Measurements from ENCODE around the gene ATXN7L1.
A peak's percentile ranks its signal among the peaks of the same experiment; 100 is the strongest.

The ATXN7L1 gene

DNA sequence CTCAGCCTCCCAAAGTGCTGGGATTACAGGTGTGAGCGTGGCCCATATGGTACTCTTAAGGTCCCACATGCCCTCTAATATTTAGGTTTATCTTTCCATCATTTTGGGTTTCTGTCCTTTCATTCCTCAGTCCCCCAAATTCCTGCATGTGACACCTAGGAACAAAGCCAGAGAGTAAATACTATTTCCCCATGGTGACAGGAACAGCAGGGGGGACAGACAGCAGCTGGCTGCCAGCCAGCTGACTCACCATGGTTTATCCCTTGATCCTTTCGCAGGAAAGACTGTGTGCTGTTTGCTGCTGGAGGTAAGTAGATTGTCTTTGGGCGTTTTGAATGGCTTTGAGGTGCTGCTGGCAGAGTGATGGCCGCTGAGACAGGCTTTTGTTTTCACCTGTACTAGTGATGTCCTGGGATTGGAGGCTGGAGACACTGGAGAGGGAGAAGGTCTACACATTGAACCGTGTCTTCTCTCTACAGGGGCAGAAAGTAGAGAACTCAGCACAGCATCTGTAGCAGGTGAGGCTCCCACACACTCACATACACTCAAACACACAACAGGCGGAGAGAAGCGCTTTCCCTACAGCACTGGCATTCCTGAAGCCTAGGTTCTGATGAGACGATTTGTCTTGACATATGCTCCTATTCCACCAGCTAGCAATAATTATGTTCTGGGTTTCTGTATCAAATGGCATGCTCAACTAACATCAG lies 211.4 kb downstream of the ATXN7L1 start:
- DNase-seq: peak; percentile 97

GRCh38 chr7:105662998-105663397 lies 213.4 kb downstream of the ATXN7L1 start:
- no peak for DNase-seq

DNA sequence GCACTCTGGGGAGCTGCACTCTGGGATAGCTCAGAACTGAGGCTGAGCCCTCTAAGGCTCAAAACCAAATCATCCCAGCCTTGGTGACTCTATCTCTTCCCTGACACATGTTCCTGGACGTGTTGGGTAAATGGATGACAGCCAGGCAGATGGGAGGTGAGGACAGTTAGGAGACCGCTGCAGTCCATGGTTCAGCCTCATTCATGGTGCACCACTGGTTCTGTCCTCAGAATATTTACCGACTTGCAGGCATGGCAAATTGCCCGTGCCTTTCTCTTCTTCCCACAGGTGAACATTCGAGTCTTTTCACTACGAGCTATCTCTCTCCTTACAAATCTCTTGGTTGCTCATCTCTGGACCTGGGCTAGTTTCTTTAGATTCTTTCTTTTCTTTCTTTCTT lies 214.8 kb downstream of the ATXN7L1 start:
- DNase-seq: no peak

GRCh38 chr7:105656922-105657521 lies 219.4 kb downstream of the ATXN7L1 start:
- DNase-seq: peak; percentile 77

DNA sequence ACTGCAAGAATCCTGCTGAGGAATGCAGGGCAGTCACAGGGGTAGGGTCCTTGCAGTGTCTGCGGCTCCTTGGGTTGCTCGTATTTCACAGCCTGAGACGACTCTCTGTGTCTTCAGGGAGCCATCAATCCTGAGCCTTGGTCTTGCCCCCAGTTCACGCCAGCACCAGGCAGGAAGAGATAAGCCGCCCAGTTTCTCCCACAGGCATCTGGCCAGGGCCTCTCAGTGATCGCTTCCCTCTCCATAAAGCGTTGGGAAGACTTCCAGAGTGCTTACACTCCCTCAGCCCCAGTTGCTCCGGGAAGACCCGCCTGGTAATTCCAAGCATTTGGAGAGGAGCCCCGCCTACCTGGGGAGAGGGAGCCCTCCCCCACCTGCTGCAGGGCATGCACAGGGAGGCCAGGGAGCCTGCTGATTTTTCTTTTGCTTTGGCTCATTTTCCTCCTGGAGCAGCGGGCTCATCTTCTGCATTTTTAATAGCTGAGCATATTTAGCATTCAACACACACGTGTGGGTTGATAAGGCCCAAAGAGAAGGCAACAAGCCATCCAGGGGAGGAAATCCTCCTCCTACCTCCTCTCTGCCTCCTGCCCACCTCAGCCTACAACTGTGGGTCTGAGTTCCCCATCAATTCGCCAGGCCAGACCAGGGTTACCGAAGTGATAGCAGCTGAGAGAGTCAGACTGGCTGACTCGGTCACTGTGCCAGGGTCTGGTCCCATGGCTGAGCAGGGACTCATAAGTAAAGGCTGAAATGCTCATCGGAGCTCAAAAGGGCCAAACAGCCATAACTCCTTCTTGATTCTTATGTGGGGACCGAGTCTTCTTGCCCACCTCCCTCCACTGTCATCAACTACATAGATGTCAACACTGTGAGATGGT lies 220.7 kb downstream of the ATXN7L1 start:
- peak; percentile 94 for DNase-seq

DNA sequence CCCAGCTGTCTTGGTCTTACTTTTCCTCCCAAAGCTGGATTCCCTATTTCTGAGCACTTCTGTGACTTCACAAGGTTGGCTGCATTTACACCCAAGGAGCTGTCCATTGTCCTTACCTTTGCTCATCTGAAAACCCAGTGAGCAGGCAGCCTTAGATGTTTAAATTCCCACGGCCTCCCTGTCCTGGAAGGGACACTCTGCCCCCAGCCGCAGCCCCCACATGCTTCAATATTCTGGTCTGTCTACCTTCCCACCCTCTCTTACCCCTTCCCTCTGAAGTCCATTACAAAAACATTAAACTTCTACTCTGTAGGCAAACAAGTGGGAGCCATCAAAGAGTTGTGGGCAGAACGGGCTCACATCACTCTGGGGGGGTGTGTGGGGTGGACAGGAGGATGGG lies 221.3 kb downstream of the ATXN7L1 start:
- no peak for DNase-seq

- DNase-seq: no peak
These were observed 222.2 kb downstream of the ATXN7L1 start for GRCh38 chr7:105654095-105654686.

- peak; percentile 34 for DNase-seq
These were observed 222.9 kb downstream of the ATXN7L1 start for GRCh38 chr7:105653441-105654005.

- peak; percentile 91 for DNase-seq
These were observed 223.9 kb downstream of the ATXN7L1 start for GRCh38 chr7:105652359-105652993.

GRCh38 chr7:105651798-105652197 lies 224.6 kb downstream of the ATXN7L1 start:
- DNase-seq: no peak

DNA sequence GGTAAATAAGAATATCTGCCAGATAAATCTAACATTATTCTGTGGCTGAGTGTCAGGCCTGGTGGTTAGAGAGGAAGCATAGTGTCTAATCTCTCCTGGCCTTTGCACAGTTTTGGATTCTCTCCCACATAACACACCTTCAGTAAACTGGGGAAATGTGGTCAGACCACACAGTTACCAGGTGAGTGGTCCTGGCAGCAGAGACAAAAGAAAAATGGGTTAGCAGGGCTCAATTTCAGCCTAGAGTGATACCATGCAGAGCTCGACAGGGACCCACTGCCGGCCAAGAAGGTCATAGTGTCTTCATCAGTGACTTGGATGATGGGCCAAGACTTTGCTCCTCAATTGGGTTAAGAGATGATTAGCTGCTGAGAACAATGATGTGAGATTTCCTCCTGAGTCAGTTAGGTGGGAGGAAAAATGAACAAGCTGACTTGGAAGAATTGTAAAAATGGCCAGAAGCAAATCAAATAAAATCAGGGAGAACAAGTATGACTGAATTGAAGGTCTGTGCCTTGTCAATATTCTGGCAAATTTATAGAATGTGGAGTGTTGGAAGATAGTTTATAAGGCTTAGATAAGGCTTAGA lies 225.9 kb downstream of the ATXN7L1 start:
- DNase-seq: no peak

- DNase-seq: peak; percentile 24
These were observed 226.5 kb downstream of the ATXN7L1 start for GRCh38 chr7:105649727-105650381.

DNA sequence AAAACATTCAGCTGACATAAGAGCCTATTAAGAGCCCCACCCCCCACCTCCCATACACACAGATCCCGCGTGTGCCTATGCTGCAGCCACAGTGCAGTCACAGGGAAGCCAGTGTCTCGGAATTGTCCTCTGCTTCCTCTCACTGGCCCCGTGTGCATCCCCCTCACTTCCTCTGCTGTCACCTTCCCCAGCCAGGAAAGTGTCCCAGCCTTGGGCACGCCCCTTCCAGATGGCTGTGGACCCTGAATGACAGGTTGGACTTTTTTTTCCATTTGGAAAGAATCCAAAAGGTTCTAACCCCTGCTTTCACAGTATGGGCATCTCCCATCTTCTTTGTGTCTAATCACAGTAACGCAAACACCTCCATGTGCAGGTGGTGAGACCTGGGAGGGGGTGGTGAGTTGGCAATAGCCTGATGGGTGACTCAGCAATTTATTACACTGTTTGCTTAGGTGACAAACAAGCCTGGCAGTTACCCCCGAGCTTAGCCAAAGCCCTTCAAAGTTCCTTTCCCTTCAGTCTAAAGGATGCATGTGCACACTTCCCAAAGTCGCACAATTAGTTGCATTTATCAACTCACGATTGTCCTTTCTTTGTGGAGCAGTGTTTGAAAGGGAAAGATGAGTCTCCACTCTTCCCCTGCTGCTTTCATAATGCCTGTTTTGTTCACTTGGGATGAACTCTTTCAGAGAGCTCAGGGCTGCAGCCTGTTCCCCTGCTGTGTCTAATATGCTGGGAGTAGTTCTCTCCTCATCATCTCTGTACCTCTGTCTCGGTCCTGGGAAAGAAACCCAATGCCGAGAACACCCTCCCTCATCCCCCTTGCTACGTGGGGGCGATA lies 227.6 kb downstream of the ATXN7L1 start:
- DNase-seq: peak; percentile 92

DNA sequence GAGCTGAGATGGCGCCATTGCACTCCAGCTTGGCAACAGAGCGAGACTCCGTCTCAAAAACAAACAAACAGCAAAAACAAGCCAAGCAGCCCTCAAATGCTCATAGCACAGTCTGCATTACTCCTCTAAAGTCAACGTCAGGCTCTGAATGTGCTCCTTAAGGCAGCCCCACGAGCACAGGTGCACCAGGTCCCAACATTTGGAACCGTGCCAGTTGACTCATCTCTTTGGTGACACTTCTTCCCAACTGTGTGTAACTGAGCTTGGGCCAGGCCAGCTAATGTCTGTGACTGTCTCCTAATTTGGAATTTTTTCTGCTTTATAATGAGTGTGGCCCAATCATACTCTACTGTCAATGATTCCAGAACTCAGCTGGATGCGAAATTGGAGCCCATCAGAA lies 228.8 kb downstream of the ATXN7L1 start:
- DNase-seq: peak; percentile 40

- no peak for DNase-seq
These were observed 231.5 kb downstream of the ATXN7L1 start for GRCh38 chr7:105644937-105645336.

DNA sequence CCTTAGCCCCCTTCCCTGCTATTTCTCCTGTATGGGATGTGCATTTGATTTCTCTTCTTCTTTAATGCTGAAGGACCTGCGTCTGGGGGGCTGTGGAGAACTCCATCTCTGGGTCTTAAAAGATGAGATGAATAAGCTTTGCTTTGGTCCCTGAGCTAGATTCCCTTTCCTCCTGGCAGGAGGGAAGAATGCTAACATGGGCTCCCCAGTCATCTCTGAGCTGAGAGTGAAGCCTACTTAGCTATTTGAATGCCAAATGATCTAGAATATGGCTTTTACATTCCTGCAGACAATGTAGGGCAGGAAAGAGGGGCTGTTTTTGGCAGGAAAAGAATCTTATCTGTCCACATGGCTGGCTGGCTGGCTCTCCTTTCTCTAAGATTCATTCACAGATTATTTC lies 232.5 kb downstream of the ATXN7L1 start:
- peak; percentile 29 for DNase-seq

- peak; percentile 96 for DNase-seq
These were observed 233.0 kb downstream of the ATXN7L1 start for GRCh38 chr7:105643384-105643783.

DNA sequence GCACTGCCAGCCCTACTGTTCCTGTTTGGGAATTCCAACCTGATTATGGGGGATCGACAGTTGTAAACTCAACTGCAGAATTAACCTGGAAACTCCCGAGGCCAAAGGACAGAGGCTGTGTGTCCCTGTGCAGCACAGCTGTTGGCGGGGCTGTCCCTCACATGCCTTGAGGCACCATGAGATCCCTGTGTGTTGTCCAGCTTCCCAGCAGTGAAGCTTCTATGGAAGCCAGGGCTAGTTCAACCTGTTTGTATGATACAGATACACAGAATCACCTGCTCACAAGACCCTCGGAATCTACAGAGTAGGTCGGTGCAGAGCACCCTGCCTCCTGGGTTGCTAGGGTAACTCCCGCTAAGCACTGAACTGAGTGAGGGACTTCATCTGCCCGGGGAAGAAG lies 234.1 kb downstream of the ATXN7L1 start:
- DNase-seq: no peak

DNA sequence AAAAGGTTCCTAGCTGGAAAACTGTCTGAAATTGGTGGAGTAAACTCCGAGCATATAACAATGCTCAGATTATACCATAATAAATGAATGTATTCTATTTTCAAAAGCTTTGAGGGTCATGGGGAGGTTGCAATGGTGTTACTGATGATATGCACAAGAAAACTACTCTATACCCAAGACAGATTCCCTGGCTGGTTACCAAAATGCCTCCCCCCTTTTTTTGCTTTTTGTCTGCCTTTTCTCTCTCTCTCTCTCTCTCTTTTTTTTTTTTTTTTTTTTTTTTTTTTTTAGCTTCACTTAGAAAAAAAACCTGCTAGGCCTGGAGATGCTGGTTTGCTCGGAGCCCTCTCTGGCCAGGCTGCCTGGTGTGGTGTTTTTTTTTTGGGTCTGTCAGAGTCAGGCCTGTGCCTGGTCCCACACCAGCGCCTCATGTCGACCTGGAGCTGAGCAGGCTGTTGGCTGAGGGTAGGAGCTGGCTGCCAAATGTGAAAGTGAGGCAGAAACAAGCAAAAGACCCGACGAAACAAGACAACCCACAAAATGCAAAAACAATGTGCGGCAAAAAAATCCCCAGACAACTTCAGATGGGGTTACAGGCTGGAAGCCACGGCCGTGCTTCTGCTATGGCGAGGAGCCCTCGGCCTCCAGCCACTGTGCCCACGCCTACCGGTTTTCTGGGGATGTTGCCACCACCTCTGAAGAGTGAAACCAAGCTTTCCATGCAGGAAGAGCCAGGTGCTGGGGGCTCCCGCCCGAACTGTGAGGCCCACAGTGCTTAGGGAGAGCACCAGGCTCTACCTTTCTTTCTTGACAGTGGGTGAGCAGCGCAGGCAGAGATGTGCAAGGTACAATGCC lies 235.2 kb downstream of the ATXN7L1 start:
- DNase-seq: no peak

Measured in NCI-H82 (cell line).